IMR-90 (cell line): ENCODE results near the gene SLC16A5. TPM values are rescaled to one million over a fixed set of nuclear protein-coding genes. Genes with fewer than 3 reads are reported as not detected.
A peak's percentile ranks its signal among the peaks of the same experiment; 100 is the strongest.

ENCODE experiments used
- ATAC-seq: fragments of 200-7000 bp; cut with Tn5 transposase; 2 replicates; pipeline ENCODE4 v1.9.1; 2020; ENCODE audit warnings: low read depth, mild to moderate bottlenecking, moderate library complexity
- BruUV-seq: library from RNA; stranded (reverse); fragments of 400-500 nt; replicated peaks from 2 replicates; lab custom pipeline; 2021; lab: Mats Ljungman, UMichigan
- CTCF ChIA-PET: fragments of 300-600 bp; formaldehyde crosslinking; extraction: SDS; loops from one replicate; lab custom pipeline; 2021; ENCODE audit warnings: antibody characterized with exemption; lab: Yijun Ruan, JAX
- POLR2A ChIA-PET: fragments of 300-600 bp; sonication (Branson Sonifier 250); formaldehyde crosslinking; loops from one replicate; lab custom pipeline; 2022; ENCODE audit warnings: antibody characterized with exemption; ENCODE audit not compliant: unreplicated experiment; lab: Charles Lee
- DNase-seq: peaks from one replicate; pipeline ENCODE4 v3.0.0; 2013
- H2AFZ ChIP-seq: replicated peaks from 2 replicates; pipeline ENCODE3; 2013; ENCODE audit warnings: low read length, mild to moderate bottlenecking; ENCODE audit not compliant: poor library complexity
- H2AK5ac ChIP-seq: 2 replicates; pipeline ENCODE4 v1.6.1; 2013; ENCODE audit warnings: low read depth, low read length, inconsistent platforms
- H2AK9ac ChIP-seq: replicated peaks from 2 replicates; pipeline ENCODE3; 2013; ENCODE audit warnings: mild to moderate bottlenecking, low read depth, low read length, moderate library complexity; ENCODE audit not compliant: poor library complexity
- H2BK120ac ChIP-seq: 2 replicates; pipeline ENCODE4 v1.6.1; 2013; ENCODE audit warnings: low read depth, low read length, inconsistent platforms
- H2BK15ac ChIP-seq: 3 replicates; pipeline ENCODE4 v1.6.1; 2013; ENCODE audit warnings: low read depth, low read length, inconsistent platforms
- H2BK20ac ChIP-seq: 2 replicates; pipeline ENCODE4 v1.6.1; 2013; ENCODE audit warnings: low read depth, mild to moderate bottlenecking, inconsistent platforms, low read length, moderate library complexity
- H2BK5ac ChIP-seq: 2 replicates; pipeline ENCODE4 v1.6.1; 2013; ENCODE audit warnings: mild to moderate bottlenecking, low read depth, low read length, inconsistent platforms; ENCODE audit not compliant: poor library complexity, severe bottlenecking
- H3K14ac ChIP-seq: replicated peaks from 2 replicates; pipeline ENCODE4 v1.6.1; 2013; ENCODE audit warnings: low read depth, low read length, inconsistent platforms
- H3K18ac ChIP-seq: 2 replicates; pipeline ENCODE4 v1.6.1; 2013; ENCODE audit warnings: low read depth, low read length, control low read depth
- H3K23ac ChIP-seq: 2 replicates; pipeline ENCODE4 v1.6.1; 2013; ENCODE audit warnings: low read depth, low read length, inconsistent platforms
- H3K27ac ChIP-seq: 2 replicates; pipeline ENCODE4 v1.5.1; 2013; ENCODE audit warnings: mild to moderate bottlenecking, control low read depth, low read length; ENCODE audit not compliant: insufficient read depth
- H3K27me3 ChIP-seq: 2 replicates; pipeline ENCODE4 v1.6.1; 2013; ENCODE audit warnings: low read length; ENCODE audit not compliant: control insufficient read depth, insufficient read depth
- H3K36me3 ChIP-seq: 2 replicates; pipeline ENCODE4 v1.6.1; 2013; ENCODE audit warnings: low read length, mixed read lengths; ENCODE audit not compliant: control insufficient read depth, insufficient read depth
- H3K4ac ChIP-seq: 2 replicates; pipeline ENCODE4 v1.6.1; 2013; ENCODE audit warnings: low read depth, low read length, inconsistent platforms
- H3K4me1 ChIP-seq: 2 replicates; pipeline ENCODE4 v1.6.1; 2013; ENCODE audit warnings: low read length, mixed read lengths; ENCODE audit not compliant: control insufficient read depth, insufficient read depth
- H3K4me2 ChIP-seq: 2 replicates; pipeline ENCODE4 v1.6.1; 2013; ENCODE audit warnings: low read depth, mild to moderate bottlenecking, control low read depth, low read length, moderate library complexity
- H3K4me3 ChIP-seq: 2 replicates; pipeline ENCODE4 v1.5.1; 2013; ENCODE audit warnings: low read depth, mild to moderate bottlenecking, control low read depth, low read length, moderate library complexity; ENCODE audit not compliant: insufficient read depth
- H3K56ac ChIP-seq: 2 replicates; pipeline ENCODE4 v1.6.1; 2013; ENCODE audit warnings: low read length, inconsistent platforms; ENCODE audit not compliant: insufficient read depth; ENCODE audit errors: extremely low read depth
- H3K79me1 ChIP-seq, 2 experiments: 2 replicates each; pipeline ENCODE4 v1.6.1; 2013; ENCODE audit warnings: low read length in 2 of 2, inconsistent platforms in 1 of 2, low read depth in 1 of 2
- H3K9ac ChIP-seq: 2 replicates; pipeline ENCODE4 v1.6.1; 2013; ENCODE audit warnings: low read depth, low read length, control low read depth
- H3K9me1 ChIP-seq: 2 replicates; pipeline ENCODE4 v1.6.1; 2013; ENCODE audit warnings: low read length, inconsistent platforms; ENCODE audit not compliant: insufficient read depth
- H3K9me3 ChIP-seq: 2 replicates; pipeline ENCODE4 v1.6.1; 2013; ENCODE audit warnings: low read length; ENCODE audit not compliant: control insufficient read depth, insufficient read depth
- H4K20me1 ChIP-seq: 2 replicates; pipeline ENCODE4 v1.6.1; 2013; ENCODE audit warnings: low read length, inconsistent platforms; ENCODE audit not compliant: insufficient read depth
- H4K5ac ChIP-seq: 2 replicates; pipeline ENCODE4 v1.6.1; 2013; ENCODE audit warnings: mild to moderate bottlenecking, low read depth, low read length, control low read depth
- H4K8ac ChIP-seq, 2 experiments: 2 replicates each; pipeline ENCODE4 v1.6.1; 2013; ENCODE audit warnings: low read depth in 2 of 2, low read length in 2 of 2, control low read depth in 1 of 2, inconsistent platforms in 1 of 2
- H4K91ac ChIP-seq: 2 replicates; pipeline ENCODE4 v1.6.1; 2013; ENCODE audit warnings: low read depth, low read length, inconsistent platforms; ENCODE audit not compliant: insufficient read depth
- CEBPB ChIP-seq: IDR thresholded peaks from 2 replicates; pipeline ENCODE4 v1.6.1; 2012; ENCODE audit warnings: low read depth, low read length, improper control_type of control experiment
- CHD1 ChIP-seq: IDR thresholded peaks from 2 replicates; pipeline ENCODE4 v1.6.1; 2012; ENCODE audit warnings: low read depth, low read length, improper control_type of control experiment
- FOS ChIP-seq: fragments of 150-350 bp; IDR thresholded peaks from 2 replicates; pipeline ENCODE4 v1.6.1; 2016; ENCODE audit warnings: low read depth, low read length
- MXI1 ChIP-seq: IDR thresholded peaks from 2 replicates; pipeline ENCODE4 v1.6.1; 2012; ENCODE audit warnings: low read depth, mild to moderate bottlenecking, low read length, moderate library complexity, borderline replicate concordance
- POLR2A ChIP-seq: IDR thresholded peaks from 2 replicates; pipeline ENCODE4 v1.6.1; 2012; ENCODE audit warnings: mild to moderate bottlenecking, low read depth, low read length
- WGBS, 2 experiments: methylation state at CpG; one replicate each; pipeline versions ENCODE4 v1.1.5 to v1.1.7; 2013; ENCODE audit warnings: missing lambda C conversion rate in 2 of 2; ENCODE audit not compliant: insufficient read length in 1 of 2; ENCODE audit errors: extremely low coverage in 2 of 2; 5-methylcytosine and 5-hydroxymethylcytosine counted together
- dilution Hi-C: fragments of 300-500 bp; cut with HindIII; formaldehyde crosslinking; loops from one replicate; pipeline ENCODE4 v1.14.3; 2018; ENCODE audit warnings: low sequenced_read_pairs; ENCODE audit not compliant: unreplicated experiment
- in situ Hi-C: fragments of 300-500 bp; cut with MboI; formaldehyde crosslinking; loops from 3 replicates; pipeline ENCODE4 v1.14.3; 2019; ENCODE audit warnings: low sequenced_read_pairs, inconsistent platforms, mixed read lengths
- intact Hi-C: fragments of 100-400 bp; cut with micrococcal nuclease; formaldehyde crosslinking; loops from 2 replicates; pipeline ENCODE4 v1.10.0; 2022
- polyA plus RNA-seq, 3 experiments: library from polyadenylated mRNA; depleted of rRNA; stranded (reverse); fragments of >200 nt; gene quantifications; 2 replicates each; pipeline ENCODE4 v1.2.3, GENCODE V29; 2012; ENCODE audit warnings: low replicate concordance in 1 of 3
- total RNA-seq: library from RNA; depleted of rRNA; stranded (reverse); fragments of >200 nt; gene quantifications from 2 replicates; pipeline ENCODE4 v1.2.3, GENCODE V29; 2012

Gene SLC16A5
- total and polyA plus RNA-seq, 2 of the 4 experiments (the other 2 are of a cell fraction), result 1.8 to 7.1 TPM

DNA sequence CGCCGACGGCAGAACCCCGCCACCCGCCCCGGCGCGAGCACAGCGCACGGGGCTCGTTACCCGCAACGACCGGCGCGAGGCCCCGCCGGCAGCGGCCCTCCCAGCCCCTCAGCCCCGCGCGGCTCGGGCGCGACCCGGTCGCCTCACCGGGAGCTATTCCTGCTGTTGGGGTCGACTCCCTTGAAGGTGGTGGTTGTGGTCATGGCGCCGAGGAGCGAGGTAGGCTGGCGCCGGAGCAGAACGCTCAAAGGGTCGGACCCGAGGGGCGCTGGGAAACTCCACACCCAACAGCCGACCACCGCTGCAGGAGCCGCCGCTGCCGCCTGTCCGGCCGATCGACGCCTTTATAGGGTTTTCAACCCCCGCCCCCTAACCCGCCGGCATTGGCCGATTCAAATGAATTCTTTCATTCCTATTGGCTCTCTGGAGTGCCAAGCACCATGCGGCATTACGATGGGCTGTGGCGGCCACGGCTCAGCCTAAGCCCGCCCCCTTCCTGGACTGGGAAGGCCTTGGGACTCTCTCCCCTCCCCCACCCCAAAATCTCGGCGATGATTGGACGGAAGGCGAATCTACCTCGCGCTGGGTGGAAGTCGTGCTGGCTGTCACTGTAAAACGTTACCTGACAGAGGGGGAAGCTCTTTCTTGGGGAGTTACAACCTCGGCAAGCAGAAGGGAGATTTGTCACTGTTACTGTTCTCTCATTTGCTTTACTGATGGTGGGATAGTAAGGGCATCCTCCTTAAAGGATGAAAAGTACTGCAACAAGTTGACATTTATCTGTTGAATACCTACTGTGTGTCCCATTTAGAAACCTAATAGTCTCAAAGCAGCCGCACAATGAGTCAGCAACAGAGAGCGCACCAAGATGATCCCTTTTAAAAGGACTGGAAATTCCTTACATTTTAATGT, 66.7 kb downstream of the SLC16A5 start, which contains the start of gene JPT1:
TSS of gene JPT1 (minus strand) at position 318 of the 912 bp plus-strand sequence. CDS start at position 203, 115 bp downstream.
- H3K56ac ChIP-seq, result peak within 1 kb of the TSS; percentile 32
- peak within 1 kb of the TSS; percentile 17; the same call in 1 of the 3 replicates for H2BK15ac ChIP-seq
- peak within 1 kb of the TSS; percentile 75 for H3K4me3 ChIP-seq
- H3K9ac ChIP-seq, result peak within 1 kb of the TSS; percentile 74
- H3K14ac ChIP-seq, result peak within 1 kb of the TSS; percentile 85
- H3K79me1 ChIP-seq, result peaks cover 3 to 38% of the 10 kb centered on the region in 2 experiments; a peak in 3 of 4 replicates
- peak within 1 kb of the TSS; percentile 90 for H3K4ac ChIP-seq
- H3K9me3 ChIP-seq, result no peaks in the 10 kb centered on the region
- H3K27me3 ChIP-seq, result no peaks in the 10 kb centered on the region
- peak within 1 kb of the TSS; percentile 13 to 92; a peak in 3 of 4 replicates for H4K8ac ChIP-seq
- peaks cover 9% of the 10 kb centered on the region; the same call in 1 of the 2 replicates for H3K9me1 ChIP-seq
- H2AK9ac ChIP-seq, result peak within 1 kb of the TSS; percentile 99
- intact Hi-C loops (no loop called here), dilution Hi-C loops (no loop called here), in situ Hi-C loops (no loop called here)
- H2BK120ac ChIP-seq, result peak within 1 kb of the TSS; percentile 17; the same call in 1 of the 2 replicates
- H3K4me2 ChIP-seq, result peak within 1 kb of the TSS; percentile 96
- peaks cover 17% of the 10 kb centered on the region for H4K20me1 ChIP-seq
- peak within 1 kb of the TSS; percentile 74 for H3K27ac ChIP-seq
- H2AK5ac ChIP-seq, result peak within 1 kb of the TSS; percentile 88
- no peak within 1 kb of the TSS for H3K18ac ChIP-seq
- peak within 1 kb of the TSS; percentile 14; the same call in 1 of the 2 replicates for H2BK20ac ChIP-seq
- POLR2A ChIA-PET, result no interaction called here
- peaks cover 2% of the 10 kb centered on the region for H3K4me1 ChIP-seq
- H3K36me3 ChIP-seq, result no peaks in the 10 kb centered on the region
- H3K23ac ChIP-seq, result peak within 1 kb of the TSS; percentile 94
- BruUV-seq, result no TSS peak
- CTCF ChIA-PET, result no interaction called here
- WGBS, 2 experiments, result 0% methylated on average over 10 of the region's 67 CpGs; no CpG with 5 or more reads in 1 of the 2 experiments
- TF ChIP-seq POLR2A (peak; percentile 100), MXI1 (peak; percentile 8; the same call in 1 of the 2 replicates), FOS (no peak), CEBPB (no peak), CHD1 (0 out of 2 replicates have a peak, but pooled peaks have one; percentile 85)
- peak within 1 kb of the TSS; percentile 27; the same call in 1 of the 2 replicates for H4K5ac ChIP-seq
- H2AFZ ChIP-seq, result peak within 1 kb of the TSS; percentile 91
- ATAC-seq, result peak; percentile 98
- H4K91ac ChIP-seq, result peak within 1 kb of the TSS; percentile 88; the same call in 1 of the 2 replicates
- peak; percentile 99 for DNase-seq
- peak within 1 kb of the TSS; percentile 81 for H2BK5ac ChIP-seq
